A673 (cell line): ENCODE measurements around the gene TCIRG1.

ENCODE experiments used
- CTCF ChIP-seq: fragments of 300-800, 200-600 bp; sonication (generic); conservative IDR thresholded peaks from 2 replicates; pipeline ENCODE4 v1.5.1; 2017; ENCODE audit warnings: low read depth, mild to moderate bottlenecking, antibody characterized with exemption, low read length, moderate library complexity, mixed read lengths
- EZH2 ChIP-seq: fragments of 200-600 bp; sonication (generic); IDR thresholded peaks from 2 replicates; pipeline ENCODE4 v1.6.1; 2017; ENCODE audit warnings: borderline replicate concordance, low read depth, mild to moderate bottlenecking, mixed read lengths, antibody characterized with exemption, low read length; ENCODE audit not compliant: poor library complexity, severe bottlenecking

GRCh38 chr11:68044145-68044813 lies 5.5 kb downstream of the TCIRG1 start:
- no peak for TF ChIP-seq EZH2
- TF ChIP-seq CTCF, result no peak
